Fibroblast of mammary gland (primary cell): ENCODE results near the gene LNX2.

Experiments
- DNase-seq: peaks from one replicate; pipeline ENCODE4 v3.0.0-alpha.2; 2010; ENCODE audit warnings: low read depth
- H3K4me3 ChIP-seq: 2 replicates; pipeline ENCODE4 v1.5.1; 2011; ENCODE audit warnings: low read depth, mild to moderate bottlenecking, low read length, moderate library complexity; ENCODE audit not compliant: control insufficient read depth
- CTCF ChIP-seq: conservative IDR thresholded peaks from 2 replicates; pipeline ENCODE4 v1.5.1; 2011; ENCODE audit warnings: low read depth, low read length, inconsistent platforms; ENCODE audit not compliant: control insufficient read depth, insufficient read depth

The LNX2 gene

GRCh38 chr13:27638001-27638400, 17.7 kb upstream of the LNX2 start:
- TF ChIP-seq CTCF: no peak
- no peak overlapping the region for H3K4me3 ChIP-seq
- DNase-seq: no peak

- no peak for DNase-seq
- TF ChIP-seq CTCF: no peak
- H3K4me3 ChIP-seq: no peak overlapping the region
Observed at GRCh38 chr13:27637289-27637626, 16.9 kb upstream of the LNX2 start.

- no peak for DNase-seq
- no peak for TF ChIP-seq CTCF
- no peak overlapping the region for H3K4me3 ChIP-seq
Observed at GRCh38 chr13:27636589-27637288, 16.4 kb upstream of the LNX2 start.

- TF ChIP-seq CTCF: no peak
- no peak for DNase-seq
- no peak overlapping the region for H3K4me3 ChIP-seq
Observed at GRCh38 chr13:27635266-27635665, 14.9 kb upstream of the LNX2 start.

GRCh38 chr13:27634791-27635190, 14.5 kb upstream of the LNX2 start:
- TF ChIP-seq CTCF: no peak
- H3K4me3 ChIP-seq: no peak overlapping the region
- DNase-seq: no peak

- no peak for TF ChIP-seq CTCF
- H3K4me3 ChIP-seq: no peak overlapping the region
- no peak for DNase-seq
Observed at GRCh38 chr13:27634231-27634630, 13.9 kb upstream of the LNX2 start.

GRCh38 chr13:27632648-27633047, 12.3 kb upstream of the LNX2 start:
- no peak for TF ChIP-seq CTCF
- H3K4me3 ChIP-seq: no peak overlapping the region
- DNase-seq: no peak
